Adrenal gland (tissue), 19 donors: ENCODE results near the gene RNF187. TPM values are rescaled to one million over a fixed set of nuclear protein-coding genes. Genes with fewer than 3 reads are reported as not detected.

Source experiments
- DNase-seq, 7 donors: peaks; one replicate each; pipeline ENCODE4 v3.0.0-alpha.2; 2019 to 2020
- H3K27ac ChIP-seq, 5 donors: fragments of 200-600 bp; sonication (generic) in 4 of 5; 1 replicate in 3 of 5; 2 replicates in 2 of 5; pipeline versions ENCODE4 v1.5.1 to v1.8.0; 2016 to 2020; ENCODE audit warnings: mild to moderate bottlenecking in 1 of 5
- H3K27me3 ChIP-seq: fragments of 200-600 bp; 2 replicates; pipeline ENCODE4 v1.8.0; 2021
- H3K36me3 ChIP-seq, 2 donors: fragments of 200-600 bp; replicated peaks in 1 of 2; 1 replicate in 1 of 2; 2 replicates in 1 of 2; pipeline versions ENCODE4 v1.5.1 to v1.8.0; 2018 to 2022
- H3K4me1 ChIP-seq, 2 donors: fragments of 200-600 bp; replicated peaks in 1 of 2; 1 replicate in 1 of 2; 2 replicates in 1 of 2; pipeline versions ENCODE4 v1.5.1 to v1.8.0; 2018 to 2021
- H3K4me3 ChIP-seq, 4 donors: fragments of 200-600 bp; sonication (generic) in 3 of 4; one replicate each; pipeline ENCODE4 v1.5.1; 2016 to 2018
- H3K9me3 ChIP-seq, 3 donors: fragments of 200-600 bp; sonication (generic) in 1 of 3; replicated peaks in 1 of 3; 1 replicate in 2 of 3; 2 replicates in 1 of 3; pipeline versions ENCODE4 v1.5.1 to v1.8.0; 2016 to 2021
- POLR2A ChIP-seq, 2 donors: fragments of 450-650 bp; IDR thresholded peaks; one replicate each; pipeline ENCODE4 v1.6.1; 2017; ENCODE audit warnings: antibody characterized with exemption in 2 of 2, mild to moderate bottlenecking in 2 of 2, moderate library complexity in 1 of 2
- WGBS, 4 donors: extraction: QIAGEN DNeasy Blood & Tissue Kit in 2 of 4; methylation state at CpG; one replicate each; pipeline versions ENCODE4 v1.1.5 to v1.1.7; 2013 to 2017; 5-methylcytosine and 5-hydroxymethylcytosine counted together
- intact Hi-C, 2 donors: fragments of 100-400 bp; cut with DNase I; formaldehyde crosslinking; loops; one replicate each; pipeline versions ENCODE4 v1.14.1 to v1.15.0; 2022 to 2023
- long read RNA-seq, 10 donors: library from polyadenylated mRNA in 3 of 10; unstranded in 2 of 10; stranded (forward) in 1 of 10; transcript quantifications; one replicate each; pipeline ENCODE4 v2.0.0 and lab custom pipeline, GENCODE V29; 2021 to 2026
- polyA plus RNA-seq, 3 donors: library from polyadenylated mRNA; stranded (reverse); fragments of 200-250 nt in 2 of 3; fragments of 350-450 nt in 1 of 3; fragmentation: Illumina TruSeq in 1 of 3; extraction: RNeasy Lipid Tissue Mini Kit (QIAGEN cat#74804) in 1 of 3; gene quantifications; one replicate each; pipeline ENCODE4 v1.2.3, GENCODE V29; 2013 to 2014
- total RNA-seq, 9 donors: library from RNA; depleted of rRNA in 4 of 9; stranded (reverse); fragments of >200 nt in 4 of 9; fragments of 120-200 nt in 1 of 9; fragmentation: NEBNext Ultra II Directional in 1 of 9; extraction: Animal tissue kit (Norgen Biotek cat#: 25700) in 1 of 9; gene quantifications; one replicate each; pipeline versions ENCODE4 v1.1.0 to v1.2.4, GENCODE V29; 2013 to 2023
- TF ChIP-seq, protein P1 (sequence below), 6 experiments: fragments of 450-650 bp in 4 of 6; fragments of 200-600 bp in 2 of 6; sonication (generic) in 1 of 6; IDR thresholded peaks; 1 replicate in 5 of 6; 2 replicates in 1 of 6; pipeline versions ENCODE4 v1.5.1 to v1.8.0; 2016 to 2021; ENCODE audit warnings: antibody characterized with exemption in 6 of 6, mild to moderate bottlenecking in 2 of 6, moderate library complexity in 1 of 6
- donor health status: healthy with polysubstance abuse.
- donor health status: Bipolar disorder and iron deficiency.
- donor health status: DM: yes; HTN: yes; CAD: no.
- donor health status: DM: no; HTN: no; CAD: no.
- donor health status: DM: no; HTN: no; CAD: no.
- donor health status: DM: yes; HTN: yes; CAD: no.

Gene RNF187
- 100 to 1,000 TPM in 6 of 9 donors, 10 to 100 TPM in 3; 21.9 to 306 (median 223) TPM for total RNA-seq
- 100 to 1,000 TPM in 1 of 3 donors, 10 to 100 TPM in 2; 35.3 to 110 (median 40.6) TPM for polyA plus RNA-seq
- long read RNA-seq, donor 1, transcript RNF187-201 (4 exons, 3,017 nt) = major isoform, 24 of 24 reads
- long read RNA-seq, donor 1, partial matches to known transcripts = 0 of 24 reads
- long read RNA-seq, donor 1, other reads (novel, unspliced or antisense) = 0 of 24 reads
- long read RNA-seq, donor 2, transcript RNF187-201 (4 exons, 3,017 nt) = major isoform, 18 of 18 reads
- long read RNA-seq, donor 2, partial matches to known transcripts = 0 of 18 reads
- long read RNA-seq, donor 2, other reads (novel, unspliced or antisense) = 0 of 18 reads
- long read RNA-seq, donor 3, transcript RNF187-201 (4 exons, 3,017 nt) = major isoform, 12 of 21 reads
- long read RNA-seq, donor 3, partial matches to known transcripts = 9 of 21 reads
- long read RNA-seq, donor 3, other reads (novel, unspliced or antisense) = 0 of 21 reads
- long read RNA-seq, donor 4, transcript RNF187-201 (4 exons, 3,017 nt) = major isoform, 12 of 20 reads
- long read RNA-seq, donor 4, partial matches to known transcripts = 4 of 20 reads
- long read RNA-seq, donor 4, other reads (novel, unspliced or antisense) = 4 of 20 reads
- long read RNA-seq, donor 5, transcript RNF187-201 (4 exons, 3,017 nt) = major isoform, 810 of 862 reads
- long read RNA-seq, donor 5, partial matches to known transcripts = 14 of 862 reads
- long read RNA-seq, donor 5, other reads (novel, unspliced or antisense) = 38 of 862 reads
- long read RNA-seq, donor 6, partial matches to known transcripts = 4 of 7 reads
- long read RNA-seq, donor 6, other reads (novel, unspliced or antisense) = 3 of 7 reads
- long read RNA-seq, donor 7, transcript RNF187-201 (4 exons, 3,017 nt) = major isoform, 15 of 23 reads
- long read RNA-seq, donor 7, partial matches to known transcripts = 8 of 23 reads
- long read RNA-seq, donor 7, other reads (novel, unspliced or antisense) = 0 of 23 reads
- long read RNA-seq, donor 8, transcript RNF187-201 (4 exons, 3,017 nt) = major isoform, 36 of 42 reads
- long read RNA-seq, donor 8, partial matches to known transcripts = 0 of 42 reads
- long read RNA-seq, donor 8, other reads (novel, unspliced or antisense) = 6 of 42 reads
- long read RNA-seq, donor 9, transcript RNF187-201 (4 exons, 3,017 nt) = major isoform, 5 of 10 reads
- long read RNA-seq, donor 9, partial matches to known transcripts = 0 of 10 reads
- long read RNA-seq, donor 9, other reads (novel, unspliced or antisense) = 5 of 10 reads
- long read RNA-seq, donor 10, transcript RNF187-201 (4 exons, 3,017 nt) = major isoform, 16 of 16 reads
- long read RNA-seq, donor 10, partial matches to known transcripts = 0 of 16 reads
- long read RNA-seq, donor 10, other reads (novel, unspliced or antisense) = 0 of 16 reads

DNA sequence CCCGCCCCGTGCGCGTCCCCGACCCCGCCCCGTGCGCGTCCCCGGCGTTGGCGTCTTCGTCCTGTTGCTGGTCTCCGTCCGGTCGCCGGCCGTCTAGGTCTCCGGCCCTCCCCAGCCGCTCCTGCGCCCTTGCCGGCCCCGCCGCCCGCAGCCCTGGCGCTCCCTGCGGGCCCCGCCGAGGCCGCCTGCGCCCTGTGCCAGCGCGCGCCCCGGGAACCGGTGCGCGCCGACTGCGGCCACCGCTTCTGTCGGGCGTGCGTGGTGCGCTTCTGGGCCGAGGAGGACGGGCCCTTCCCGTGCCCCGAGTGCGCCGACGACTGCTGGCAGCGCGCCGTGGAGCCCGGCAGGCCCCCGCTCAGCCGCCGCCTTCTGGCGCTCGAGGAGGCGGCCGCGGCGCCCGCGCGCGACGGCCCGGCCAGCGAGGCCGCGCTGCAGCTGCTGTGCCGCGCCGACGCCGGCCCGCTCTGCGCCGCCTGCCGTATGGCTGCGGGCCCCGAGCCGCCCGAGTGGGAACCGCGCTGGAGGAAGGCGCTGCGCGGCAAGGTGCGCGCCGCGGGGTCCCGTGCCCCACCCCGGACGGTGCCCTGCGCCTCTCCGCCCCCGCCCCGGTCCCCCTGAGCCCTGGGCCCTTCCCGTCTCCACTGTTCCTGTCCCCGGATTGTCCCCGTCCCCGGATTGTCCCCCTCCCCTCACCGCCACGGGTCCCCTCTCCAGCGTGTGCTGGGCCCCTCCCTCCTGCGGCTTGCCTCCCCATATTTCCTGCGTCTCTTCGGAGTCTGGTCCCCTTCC lies at the start of gene RNF187:
Gene RNF187, plus strand, starts transcription at position 47 of the 789 bp plus-strand sequence.
- intact Hi-C loops = no loop called here
- peak within 1 kb of the TSS; percentile 98 to 100 (median 100) for H3K27ac ChIP-seq
- WGBS, 4 donors = 0 to 1% (median 0%) methylated on average over 17 to 113 of the region's 113 CpGs
- H3K4me1 ChIP-seq = peaks cover 33 to 50% of the 10 kb centered on the region in 2 donors
- H3K4me3 ChIP-seq = peak within 1 kb of the TSS; percentile 65 to 97 (median 82)
- peak; percentile 86 to 94 (median 90) for DNase-seq
- peaks cover 0 to 27% of the 10 kb centered on the region in 2 donors for H3K36me3 ChIP-seq
- no peaks in the 10 kb centered on the region for H3K27me3 ChIP-seq
- H3K9me3 ChIP-seq = no peaks in the 10 kb centered on the region
- TF ChIP-seq, protein P1, sequence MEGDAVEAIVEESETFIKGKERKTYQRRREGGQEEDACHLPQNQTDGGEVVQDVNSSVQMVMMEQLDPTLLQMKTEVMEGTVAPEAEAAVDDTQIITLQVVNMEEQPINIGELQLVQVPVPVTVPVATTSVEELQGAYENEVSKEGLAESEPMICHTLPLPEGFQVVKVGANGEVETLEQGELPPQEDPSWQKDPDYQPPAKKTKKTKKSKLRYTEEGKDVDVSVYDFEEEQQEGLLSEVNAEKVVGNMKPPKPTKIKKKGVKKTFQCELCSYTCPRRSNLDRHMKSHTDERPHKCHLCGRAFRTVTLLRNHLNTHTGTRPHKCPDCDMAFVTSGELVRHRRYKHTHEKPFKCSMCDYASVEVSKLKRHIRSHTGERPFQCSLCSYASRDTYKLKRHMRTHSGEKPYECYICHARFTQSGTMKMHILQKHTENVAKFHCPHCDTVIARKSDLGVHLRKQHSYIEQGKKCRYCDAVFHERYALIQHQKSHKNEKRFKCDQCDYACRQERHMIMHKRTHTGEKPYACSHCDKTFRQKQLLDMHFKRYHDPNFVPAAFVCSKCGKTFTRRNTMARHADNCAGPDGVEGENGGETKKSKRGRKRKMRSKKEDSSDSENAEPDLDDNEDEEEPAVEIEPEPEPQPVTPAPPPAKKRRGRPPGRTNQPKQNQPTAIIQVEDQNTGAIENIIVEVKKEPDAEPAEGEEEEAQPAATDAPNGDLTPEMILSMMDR (IDR thresholded peaks at IDR 0.05) = no peak
- peak; percentile 57 to 72 for TF ChIP-seq POLR2A (IDR thresholded peaks at IDR 0.05)

DNA sequence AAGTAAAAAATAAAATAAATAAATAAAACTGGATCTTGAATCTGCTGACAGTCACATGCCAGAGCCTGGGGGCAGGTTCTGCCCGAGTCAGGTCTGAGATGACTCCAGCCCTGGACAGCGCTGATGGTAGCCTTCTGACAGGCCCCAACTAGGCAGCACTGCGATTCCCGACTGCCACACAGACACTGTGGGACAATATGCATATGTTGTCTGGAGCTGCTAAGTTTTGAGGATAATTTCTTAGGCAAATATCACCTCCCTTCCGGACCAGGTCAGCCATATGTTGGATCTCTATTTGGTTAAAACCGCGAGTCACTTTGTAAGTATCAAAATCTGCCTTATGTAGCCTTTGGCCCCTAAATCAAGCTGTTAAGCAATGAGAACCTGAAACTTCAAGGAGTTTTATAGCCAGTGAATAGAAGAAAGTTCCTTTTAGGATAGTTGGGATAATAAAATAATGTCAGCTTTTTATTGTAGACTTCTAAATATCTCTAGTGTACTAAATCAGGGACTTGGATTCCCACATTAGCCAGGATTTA lies 49.7 kb upstream of the RNF187 start:
- intact Hi-C loops = no loop called here
- peaks cover 13% of the 10 kb centered on the region for H3K27me3 ChIP-seq
- H3K27ac ChIP-seq = no peak overlapping the region
- no peak overlapping the region for H3K4me3 ChIP-seq
- 88 to 90% (median 89%) methylated on average over 7 of the region's 7 CpGs for WGBS, 4 donors
- H3K36me3 ChIP-seq = no peaks in the 10 kb centered on the region
- no peak for DNase-seq
- H3K4me1 ChIP-seq = no peaks in the 10 kb centered on the region
- TF ChIP-seq POLR2A (IDR thresholded peaks at IDR 0.05) = no peak
- TF ChIP-seq, protein P1 (IDR thresholded peaks at IDR 0.05) = no peak
- no peaks in the 10 kb centered on the region for H3K9me3 ChIP-seq

- WGBS, 4 donors = 33 to 80% (median 43%) methylated on average over 1 of the region's 1 CpG
- Histone ChIP-seq H3K9me3 (no peaks in the 10 kb centered on the region), H3K36me3 (no peaks in the 10 kb centered on the region), H3K4me1 (no peaks in the 10 kb centered on the region), H3K27me3 (peaks cover 13% of the 10 kb centered on the region), H3K4me3 (no peak overlapping the region), H3K27ac (no peak overlapping the region)
- no peak for DNase-seq
- intact Hi-C loops = no loop called here
- TF ChIP-seq POLR2A (IDR thresholded peaks at IDR 0.05) = no peak
- TF ChIP-seq, protein P1 (IDR thresholded peaks at IDR 0.05) = no peak
Observed at GRCh38 chr1:228438266-228438665, 48.9 kb upstream of the RNF187 start.
